Measurements from ENCODE around the gene PIH1D2. TPM values are rescaled to one million over a fixed set of nuclear protein-coding genes. Genes with fewer than 3 reads are reported as not detected.

The PIH1D2 gene
- total and polyA plus RNA-seq, 2 of the 8 experiments (the other 6 are each of a cell fraction or from before 2014, with no cell fraction given) = 0.53 to 0.73 TPM

DNA sequence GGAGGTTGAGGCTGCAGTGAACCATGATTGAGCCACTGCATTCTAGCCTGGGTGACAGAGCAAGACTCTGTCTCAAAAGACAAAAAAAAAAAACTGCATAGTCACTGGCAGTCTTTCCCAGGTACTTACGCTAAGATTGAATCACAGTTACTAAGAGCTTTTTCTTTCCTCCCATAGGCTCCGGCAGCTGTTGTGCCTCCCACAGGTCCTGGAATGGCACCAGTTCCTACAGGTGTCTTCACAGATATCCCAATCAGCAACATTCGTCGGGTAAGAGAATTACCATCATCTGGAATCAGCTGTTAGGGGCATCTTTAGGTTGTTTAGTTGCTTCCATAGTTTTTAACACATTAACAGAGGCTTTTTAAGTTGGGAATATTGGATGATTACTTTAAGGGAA lies 28.9 kb downstream of the PIH1D2 start (continued):
- TF ChIP-seq CHD7 (IDR thresholded peaks at IDR 0.05; ENCODE audit: insufficient replicate concordance, low read length) (no peak), SP1 (IDR thresholded peaks at IDR 0.05; ENCODE audit: low read depth, low read length) (no peak), YY1 (IDR thresholded peaks at IDR 0.05; ENCODE audit: low read depth, low read length) (no peak), CREB1 (IDR thresholded peaks at IDR 0.05) (no peak), TAF1 (IDR thresholded peaks at IDR 0.05; ENCODE audit: low read depth, low read length) (no peak), BACH1 (IDR thresholded peaks at IDR 0.05; ENCODE audit: low read length) (no peak), KDM1A (IDR thresholded peaks at IDR 0.05; ENCODE audit: borderline replicate concordance, low read length) (no peak), POLR2AphosphoS5 (IDR thresholded peaks at IDR 0.05; ENCODE audit: low read depth, low read length) (no peak), ZNF274 (IDR thresholded peaks at IDR 0.05; ENCODE audit: borderline replicate concordance, extremely low read depth, low read length) (no peak), SP4 (IDR thresholded peaks at IDR 0.05; ENCODE audit: low read length) (no peak)
- TF ChIP-seq, protein P1, sequence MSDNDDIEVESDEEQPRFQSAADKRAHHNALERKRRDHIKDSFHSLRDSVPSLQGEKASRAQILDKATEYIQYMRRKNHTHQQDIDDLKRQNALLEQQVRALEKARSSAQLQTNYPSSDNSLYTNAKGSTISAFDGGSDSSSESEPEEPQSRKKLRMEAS (IDR thresholded peaks at IDR 0.05) = no peak

All from H1 (cell line).